ENCODE measurements around the gene CLIC5. TPM values are rescaled to one million over a fixed set of nuclear protein-coding genes. Genes with fewer than 3 reads are reported as not detected.

Gene CLIC5
- polyA plus RNA-seq, 3 donors = not detected

- intact Hi-C loops (cut with micrococcal nuclease) = no loop called here
- no peak overlapping the region for H3K4me3 ChIP-seq (replicated peaks in 1 of 3; ENCODE audit: low read depth in 2 of 3, low read length in 3 of 3)
- no peaks in the 10 kb centered on the region for H3K36me3 ChIP-seq (replicated peaks in 1 of 2; ENCODE audit: control insufficient read depth in 1 of 2, insufficient read depth in 2 of 2, low read length in 2 of 2)
- no CpG with 5 or more reads among the region's 6 CpGs for WGBS (ENCODE audit: insufficient coverage)
- H3K27ac ChIP-seq (ENCODE audit: low read depth in 1 of 2, low read length in 2 of 2) = no peak overlapping the region
- H3K9me3 ChIP-seq (replicated peaks in 1 of 2; ENCODE audit: control insufficient read depth in 1 of 2, insufficient read depth in 1 of 2, low read length in 2 of 2) = peaks cover 0 to 5% of the 10 kb centered on the region in 2 donors
- H3K27me3 ChIP-seq (ENCODE audit: control insufficient read depth in 2 of 2, insufficient read depth in 2 of 2, low read length in 2 of 2) = no peaks in the 10 kb centered on the region
- no peak for DNase-seq
- no peak for TF ChIP-seq CTCF (IDR thresholded peaks at IDR 0.05)
- no peaks in the 10 kb centered on the region for H3K79me2 ChIP-seq (ENCODE audit: insufficient read depth, low read length)
- H3K27me3 Mint-ChIP-seq (ENCODE audit: low read depth in 3 of 3) = peaks cover 0 to 4% (median 2%) of the 10 kb centered on the region in 3 donors
- no peak overlapping the region for H3K4me3 Mint-ChIP-seq
- peaks cover 4 to 7% of the 10 kb centered on the region in 2 donors for H3K4me1 ChIP-seq (ENCODE audit: control insufficient read depth in 1 of 2, insufficient read depth in 2 of 2, low read length in 2 of 2)
- no peak overlapping the region for H2AFZ ChIP-seq (ENCODE audit: insufficient read depth, low read depth, low read length, poor library complexity, severe bottlenecking)
- no peak overlapping the region for H3K4me2 ChIP-seq (replicated peaks; ENCODE audit: extremely low read depth, low read length, poor library complexity, severe bottlenecking)
- no peak overlapping the region for H3K9ac ChIP-seq (ENCODE audit: insufficient read depth, low read length, poor library complexity, severe bottlenecking)
- no peaks in the 10 kb centered on the region for H3K36me3 Mint-ChIP-seq
- H3K9me3 Mint-ChIP-seq = peaks cover 3 to 12% (median 5%) of the 10 kb centered on the region in 7 donors
- peaks cover 9% of the 10 kb centered on the region for H3K4me1 Mint-ChIP-seq
- no peaks in the 10 kb centered on the region for H4K20me1 ChIP-seq (ENCODE audit: insufficient read depth, low read length)
- H3K27ac Mint-ChIP-seq = no peak overlapping the region
Measured at GRCh38 chr6:45971287-45971686, 44.4 kb downstream of the CLIC5 start.

GRCh38 chr6:45970326-45970725 lies 45.3 kb downstream of the CLIC5 start:
- no peak overlapping the region for H3K27ac ChIP-seq (ENCODE audit: low read depth in 1 of 2, low read length in 2 of 2)
- no peaks in the 10 kb centered on the region for H3K27me3 ChIP-seq (ENCODE audit: control insufficient read depth in 2 of 2, insufficient read depth in 2 of 2, low read length in 2 of 2)
- Mint-ChIP-seq H3K27me3 (ENCODE audit: low read depth in 3 of 3) (peaks cover 0 to 4% (median 2%) of the 10 kb centered on the region in 3 donors), H3K4me3 (no peak overlapping the region), H3K4me1 (peaks cover 9% of the 10 kb centered on the region), H3K9me3 (peaks cover 3 to 12% (median 5%) of the 10 kb centered on the region in 7 donors), H3K36me3 (no peaks in the 10 kb centered on the region), H3K27ac (peak overlapping the region in 1 of 7 donors; percentile 48)
- peaks cover 4 to 7% of the 10 kb centered on the region in 2 donors for H3K4me1 ChIP-seq (ENCODE audit: control insufficient read depth in 1 of 2, insufficient read depth in 2 of 2, low read length in 2 of 2)
- no CpG with 5 or more reads among the region's 2 CpGs for WGBS (ENCODE audit: insufficient coverage)
- intact Hi-C loops (cut with micrococcal nuclease) = no loop called here
- no peaks in the 10 kb centered on the region for H4K20me1 ChIP-seq (ENCODE audit: insufficient read depth, low read length)
- no peak for TF ChIP-seq CTCF (IDR thresholded peaks at IDR 0.05)
- no peak overlapping the region for H3K4me2 ChIP-seq (replicated peaks; ENCODE audit: extremely low read depth, low read length, poor library complexity, severe bottlenecking)
- DNase-seq = no peak
- no peak overlapping the region for H3K9ac ChIP-seq (ENCODE audit: insufficient read depth, low read length, poor library complexity, severe bottlenecking)
- no peak overlapping the region for H2AFZ ChIP-seq (ENCODE audit: insufficient read depth, low read depth, low read length, poor library complexity, severe bottlenecking)
- no peaks in the 10 kb centered on the region for H3K36me3 ChIP-seq (replicated peaks in 1 of 2; ENCODE audit: control insufficient read depth in 1 of 2, insufficient read depth in 2 of 2, low read length in 2 of 2)
- no peaks in the 10 kb centered on the region for H3K79me2 ChIP-seq (ENCODE audit: insufficient read depth, low read length)
- peaks cover 0 to 3% of the 10 kb centered on the region in 2 donors for H3K9me3 ChIP-seq (replicated peaks in 1 of 2; ENCODE audit: control insufficient read depth in 1 of 2, insufficient read depth in 1 of 2, low read length in 2 of 2)
- H3K4me3 ChIP-seq (replicated peaks in 1 of 3; ENCODE audit: low read depth in 2 of 3, low read length in 3 of 3) = no peak overlapping the region

All from CD14-positive monocyte (primary cell).